HG02678 (cell line): Measurements from ENCODE around the gene NTRK3.
"Not testable (repeated sequence)": the region's sequence is repeated elsewhere in the genome, so short reads cannot be mapped to it uniquely, and the experiment has no call there.

Experiments used
- ATAC-seq: cut with Tn5 transposase; IDR thresholded peaks from one replicate; pipeline ENCODE4 v1.9.1; 2021; ENCODE audit warnings: mild to moderate bottlenecking, moderate library complexity; ENCODE audit not compliant: unreplicated experiment

Gene NTRK3

DNA sequence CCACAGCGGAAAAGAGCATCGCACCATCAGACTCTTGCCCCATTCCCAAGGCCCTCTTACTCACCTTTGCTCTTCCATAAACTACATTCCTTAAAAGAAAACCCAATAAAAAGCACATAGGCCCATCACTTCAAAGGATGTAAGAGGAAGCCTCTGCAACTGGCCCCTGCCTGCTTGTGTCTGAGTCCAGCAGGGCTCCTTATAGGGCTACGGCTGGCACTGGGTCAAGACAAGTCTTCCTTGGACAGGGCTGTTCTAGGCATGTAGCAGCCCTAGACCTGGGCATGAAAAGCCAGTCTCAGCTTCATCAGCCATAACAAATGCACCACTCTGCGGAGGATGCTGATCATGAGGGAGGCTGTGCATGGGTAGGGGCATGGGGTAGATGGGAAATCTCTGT, 218.3 kb downstream of the NTRK3 start:
- ATAC-seq, result no peak

DNA sequence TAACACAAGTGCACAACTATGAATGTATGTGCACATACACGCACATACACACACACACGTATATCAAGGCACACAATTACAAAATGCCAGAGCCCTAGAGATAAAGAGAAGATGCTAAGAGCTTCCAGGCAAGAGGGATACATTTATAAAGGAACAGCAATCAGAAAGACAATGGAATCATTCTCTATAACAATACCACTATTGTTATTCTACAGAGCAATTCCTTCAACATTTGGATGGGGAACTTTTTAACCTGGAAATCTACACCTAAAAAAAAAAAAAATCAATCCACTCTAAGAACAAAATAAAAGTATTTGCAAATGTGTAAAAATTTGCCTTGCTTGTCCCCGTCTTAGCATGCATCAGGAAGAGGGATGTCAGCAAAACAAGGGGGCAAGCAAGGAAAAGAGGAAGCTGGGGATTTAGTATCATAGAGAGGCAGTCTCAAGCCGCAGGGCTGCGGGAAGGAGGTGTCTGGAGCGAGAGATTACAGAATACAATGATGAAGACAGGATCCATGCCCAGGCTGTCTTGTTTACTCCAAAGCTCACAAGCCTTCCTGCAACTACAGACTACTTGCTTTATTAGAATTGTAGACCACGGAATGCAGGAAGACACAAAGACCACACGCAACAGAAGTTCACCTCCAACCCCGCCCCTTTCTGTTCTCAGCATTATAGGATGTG, 220.2 kb downstream of the NTRK3 start:
- ATAC-seq, result no peak

DNA sequence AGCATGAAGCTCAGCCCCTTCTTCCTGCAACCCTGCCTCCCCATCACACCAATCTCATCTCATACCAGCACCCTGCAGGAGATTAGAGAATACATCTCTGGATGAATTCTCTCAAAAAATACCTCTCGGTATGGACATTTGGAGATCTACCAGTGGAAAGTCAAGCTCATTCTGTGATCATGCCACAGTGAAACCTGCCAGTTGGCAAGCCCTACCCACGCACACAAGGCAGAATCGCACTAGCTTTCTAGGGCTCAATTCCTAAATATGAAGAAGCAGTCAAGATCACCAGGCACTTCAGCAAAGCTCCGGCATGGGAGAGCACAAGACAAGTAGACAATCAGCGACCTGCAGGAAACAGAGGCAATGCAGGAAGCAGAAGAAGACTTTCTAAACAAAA, 221.2 kb downstream of the NTRK3 start:
- ATAC-seq, result no peak

DNA sequence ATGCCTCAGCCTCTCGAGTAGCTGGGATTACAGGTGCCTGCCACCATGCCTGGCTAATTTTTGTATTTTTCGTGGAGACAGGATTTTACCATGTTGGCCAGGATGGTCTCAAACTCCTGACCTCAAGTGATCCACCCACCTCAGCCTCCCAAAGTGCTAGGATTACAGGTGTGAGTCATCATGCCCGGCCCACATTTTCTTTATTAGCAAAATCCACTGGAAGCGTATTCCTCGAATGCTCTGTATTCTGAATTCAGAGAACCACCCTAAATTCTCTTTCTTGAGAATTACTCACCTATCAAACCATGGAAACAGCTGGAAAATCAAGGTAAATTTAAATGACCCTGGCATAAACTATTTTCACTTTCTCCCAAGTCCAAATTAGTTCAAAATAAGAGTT, 223.1 kb downstream of the NTRK3 start:
- not testable (repeated sequence) for ATAC-seq

DNA sequence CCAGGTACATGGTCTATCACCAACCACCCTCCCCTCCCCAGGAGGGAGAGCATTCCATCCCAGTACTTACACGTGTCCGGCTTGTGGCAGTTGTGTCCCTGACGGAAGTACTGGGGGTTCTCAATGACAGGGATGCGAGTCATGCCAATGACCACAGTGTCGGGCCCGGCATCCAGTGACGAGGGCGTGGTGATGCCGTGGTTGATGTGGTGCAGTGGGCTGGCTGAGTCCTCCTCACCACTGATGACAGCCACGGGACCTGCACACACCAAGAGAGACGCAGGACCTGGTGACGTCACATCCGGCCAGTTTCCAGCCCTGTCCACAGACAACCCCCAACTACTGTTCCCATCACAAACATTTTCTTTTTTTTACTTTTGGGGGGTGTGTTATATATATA, 223.8 kb downstream of the NTRK3 start:
- no peak for ATAC-seq

DNA sequence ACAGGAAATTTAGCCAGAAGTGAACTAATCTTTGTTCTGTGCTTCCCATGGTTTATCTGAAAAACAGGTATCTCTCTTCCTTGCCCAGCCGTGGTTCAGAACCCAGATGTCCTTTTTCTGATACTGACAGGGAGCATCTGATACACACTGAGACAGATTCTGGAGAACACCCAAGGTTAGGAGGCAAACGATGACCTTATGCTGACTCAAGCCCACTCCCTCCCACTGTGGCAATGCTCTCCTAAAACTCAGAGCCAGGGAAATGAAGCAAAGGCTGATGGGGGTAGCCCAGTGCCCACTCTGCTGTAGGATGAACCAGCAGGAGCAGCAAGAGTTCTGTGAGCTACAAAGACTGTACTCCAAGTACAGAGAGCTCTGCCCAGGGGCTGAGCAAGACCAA, 225.1 kb downstream of the NTRK3 start:
- no peak for ATAC-seq

DNA sequence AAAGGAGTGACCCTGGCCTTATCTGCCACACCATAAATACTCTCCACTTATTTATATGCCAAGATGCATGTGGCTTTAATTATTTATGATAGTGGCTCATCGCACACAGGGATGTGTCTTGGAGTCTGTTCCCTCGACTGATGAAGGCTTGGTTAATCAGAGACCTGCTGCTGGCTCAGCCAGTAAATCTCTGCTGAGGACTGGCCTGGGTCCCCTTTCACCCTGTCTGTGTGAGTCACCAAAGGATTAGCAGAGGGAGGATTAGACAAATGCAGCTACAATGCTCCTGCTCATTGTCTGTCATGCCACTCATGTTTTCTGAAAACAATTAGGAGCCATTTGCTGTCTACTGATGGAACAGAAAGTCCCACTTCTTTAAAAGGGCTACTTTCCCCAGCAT, 226.8 kb downstream of the NTRK3 start:
- ATAC-seq, result no peak

DNA sequence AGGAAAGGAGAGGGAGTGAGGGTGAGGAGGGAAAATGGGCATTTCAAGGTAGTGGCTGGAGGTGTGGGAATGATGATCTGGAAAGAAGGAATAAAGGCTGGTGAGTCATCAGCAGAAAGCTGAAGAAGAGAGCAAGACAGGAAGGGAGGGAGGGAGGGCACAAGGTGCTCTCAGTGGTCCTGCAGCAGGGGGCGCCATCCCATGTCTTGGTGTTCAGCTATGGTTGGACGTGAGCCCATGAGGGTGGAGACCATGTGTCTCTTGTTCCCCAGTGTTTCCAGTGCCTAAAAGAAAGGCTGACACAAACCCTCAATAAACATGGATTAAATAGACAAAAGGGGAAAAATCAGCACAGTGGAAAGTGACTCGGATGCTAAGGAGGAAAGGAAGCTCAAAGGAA, 228.5 kb downstream of the NTRK3 start:
- ATAC-seq, result no peak

DNA sequence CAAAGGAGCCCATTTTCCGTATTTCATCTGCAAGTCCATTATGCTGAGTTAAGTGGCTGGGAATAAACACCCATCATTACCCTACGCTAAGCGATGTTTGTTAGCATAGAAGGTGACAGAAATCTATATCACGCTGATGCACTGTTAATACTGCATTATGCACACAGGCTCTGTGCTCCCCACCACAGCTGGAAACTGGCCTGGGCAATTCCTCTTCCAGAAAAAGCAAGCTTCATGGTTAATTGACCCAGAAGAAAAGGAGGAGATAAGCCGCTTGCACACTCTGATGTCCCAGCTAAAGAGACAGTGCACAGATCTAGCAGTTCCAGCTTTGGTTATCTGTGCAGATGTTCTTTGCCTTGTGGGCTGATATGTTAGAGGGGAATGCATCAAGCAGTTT, 232.6 kb downstream of the NTRK3 start:
- no peak for ATAC-seq

DNA sequence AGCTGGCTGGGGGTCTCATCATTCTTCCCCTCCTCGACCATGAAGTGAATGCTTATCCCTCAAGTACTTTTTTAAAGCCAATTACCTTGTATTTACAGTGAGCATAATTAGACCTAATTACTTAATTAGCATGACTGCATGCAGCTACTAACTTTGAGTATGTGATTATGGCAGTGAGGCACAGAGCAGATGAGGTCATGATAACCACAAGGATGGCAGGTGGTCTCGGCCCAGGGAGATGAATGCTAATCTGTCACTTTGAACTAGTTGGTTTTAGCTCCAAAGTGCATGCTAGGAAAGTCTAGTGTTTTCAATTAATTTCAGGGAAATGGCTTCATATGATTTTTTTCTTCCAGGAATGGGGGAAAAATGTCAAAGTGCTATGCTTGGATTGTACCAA, 233.8 kb downstream of the NTRK3 start:
- no peak for ATAC-seq

DNA sequence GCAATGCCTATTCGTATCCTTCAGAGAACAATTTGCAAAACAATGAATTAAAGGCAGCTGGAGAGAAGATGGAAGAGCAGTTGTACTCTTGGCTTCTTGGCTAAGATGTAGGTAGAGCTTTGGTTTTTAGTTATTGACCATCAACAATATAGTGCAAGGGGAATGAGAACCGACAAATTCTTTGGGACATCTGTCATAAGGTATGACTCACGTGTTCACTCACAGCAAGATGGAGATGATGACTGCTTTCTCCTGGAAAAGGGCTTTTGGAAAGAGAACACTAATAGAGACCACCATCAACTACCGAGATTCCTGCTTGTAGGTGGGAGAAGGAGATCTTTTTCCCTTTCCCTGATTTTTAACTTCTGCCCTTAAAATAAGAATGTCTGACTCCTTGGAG, 234.9 kb downstream of the NTRK3 start:
- ATAC-seq, result no peak

DNA sequence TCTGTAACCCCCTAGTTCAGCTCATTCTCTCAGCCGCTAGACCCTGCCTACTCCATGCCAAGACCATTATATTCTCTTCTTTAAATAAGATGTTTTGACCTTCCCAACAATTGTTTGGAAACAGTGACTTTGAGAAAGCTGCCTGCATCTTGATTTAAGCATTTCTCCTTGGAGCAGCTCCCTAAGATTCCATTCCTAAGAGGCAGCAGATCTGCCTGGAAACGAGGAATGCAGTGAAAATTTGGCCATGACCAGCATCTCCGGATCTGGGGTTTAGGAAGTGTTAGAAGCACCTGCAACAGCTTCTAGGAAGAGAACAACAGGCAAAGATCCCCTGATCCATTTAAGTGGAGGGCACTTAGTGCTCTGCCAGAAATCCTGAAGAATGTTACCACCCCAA, 235.7 kb downstream of the NTRK3 start:
- ATAC-seq, result no peak

DNA sequence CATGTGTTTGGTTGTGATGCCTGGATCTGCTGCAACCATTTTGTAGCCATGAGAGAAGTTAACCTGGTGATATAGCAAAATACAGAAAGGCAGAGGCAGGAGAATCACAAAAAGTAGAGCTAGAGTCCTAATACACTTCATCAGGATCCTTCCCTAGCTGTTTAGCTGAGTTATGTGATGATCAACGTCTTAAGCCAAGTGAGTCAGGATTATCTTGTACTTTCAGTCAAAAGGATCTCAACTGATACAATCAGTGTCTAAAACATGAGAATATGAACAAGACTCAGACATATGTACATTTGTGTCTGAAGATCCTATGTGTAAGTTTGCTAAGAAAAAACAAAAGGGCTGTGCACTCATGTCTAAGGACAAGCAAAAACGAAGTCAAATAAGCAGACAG, 236.9 kb downstream of the NTRK3 start:
- ATAC-seq, result no peak

DNA sequence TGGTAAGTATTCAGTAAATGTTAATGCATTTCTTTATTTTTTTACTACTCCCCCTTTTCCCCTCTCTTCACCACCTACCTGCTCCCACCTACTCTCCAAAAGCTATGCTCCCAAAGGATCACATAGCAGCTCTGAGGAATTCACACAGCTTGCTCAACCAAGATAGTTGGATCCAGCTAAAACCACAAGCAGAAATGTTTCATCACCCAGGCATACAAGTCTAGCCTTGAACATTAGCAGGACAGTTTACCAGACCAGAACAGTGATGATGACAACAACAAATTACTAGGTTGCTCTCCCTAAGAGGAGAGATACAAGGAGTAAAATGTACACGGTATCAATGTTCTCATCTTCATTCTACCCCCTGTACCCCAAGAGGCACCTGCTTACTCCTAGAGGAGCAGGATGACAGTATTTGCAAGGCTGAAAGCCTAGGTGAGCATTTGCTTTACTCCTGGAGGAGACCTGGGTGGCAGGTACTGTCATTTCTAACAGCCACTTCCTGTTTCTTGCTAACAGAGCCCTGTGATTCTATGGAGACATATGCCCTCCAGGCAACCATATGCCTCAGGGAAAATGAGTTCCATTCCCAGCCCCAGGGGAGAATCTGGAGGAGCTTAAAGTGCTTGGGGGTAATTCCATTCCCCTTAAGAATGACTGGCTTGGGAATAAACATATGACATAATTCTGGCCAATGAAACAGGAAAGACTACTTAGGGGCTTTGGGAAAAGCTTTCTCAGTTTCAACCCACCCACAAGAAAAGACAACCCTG, 237.5 kb downstream of the NTRK3 start:
- ATAC-seq, result no peak

DNA sequence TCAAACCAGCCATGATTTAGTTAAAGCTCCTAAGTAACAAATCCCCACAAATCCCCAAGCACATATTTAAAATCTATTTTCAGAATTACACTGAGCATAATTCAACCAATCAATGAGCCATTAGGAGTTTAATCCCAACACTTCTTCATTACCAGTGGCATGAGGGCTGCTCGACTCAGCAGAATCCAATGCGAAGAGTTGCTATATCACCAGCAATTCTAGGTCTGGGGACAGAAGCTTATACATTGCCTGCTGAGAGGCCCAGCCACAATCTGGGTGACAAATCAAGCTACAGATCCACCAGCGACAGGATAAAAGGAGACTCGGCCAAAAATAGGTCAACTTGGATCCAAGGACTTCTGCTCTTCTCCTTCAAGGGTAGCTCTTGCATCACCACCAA, 238.8 kb downstream of the NTRK3 start:
- no peak for ATAC-seq

DNA sequence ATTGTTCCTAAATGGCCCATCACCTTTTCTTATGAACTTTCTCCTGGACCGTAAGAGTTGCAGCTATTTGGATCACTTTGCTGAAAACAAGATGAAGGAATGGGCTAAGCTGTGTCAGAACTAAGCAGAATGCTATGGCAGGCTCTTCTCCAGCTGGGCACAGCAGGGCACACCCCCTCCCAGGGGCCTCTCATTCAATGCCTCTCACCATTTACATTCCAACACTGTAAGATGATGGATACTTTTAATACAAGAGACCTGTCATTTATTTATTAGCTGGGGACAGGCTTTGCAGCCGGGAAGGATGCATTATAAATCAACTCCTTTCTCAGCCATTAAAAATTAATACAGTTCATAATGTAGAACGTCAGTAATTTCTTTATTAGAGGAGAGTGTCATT, 240.1 kb downstream of the NTRK3 start:
- ATAC-seq, result no peak

DNA sequence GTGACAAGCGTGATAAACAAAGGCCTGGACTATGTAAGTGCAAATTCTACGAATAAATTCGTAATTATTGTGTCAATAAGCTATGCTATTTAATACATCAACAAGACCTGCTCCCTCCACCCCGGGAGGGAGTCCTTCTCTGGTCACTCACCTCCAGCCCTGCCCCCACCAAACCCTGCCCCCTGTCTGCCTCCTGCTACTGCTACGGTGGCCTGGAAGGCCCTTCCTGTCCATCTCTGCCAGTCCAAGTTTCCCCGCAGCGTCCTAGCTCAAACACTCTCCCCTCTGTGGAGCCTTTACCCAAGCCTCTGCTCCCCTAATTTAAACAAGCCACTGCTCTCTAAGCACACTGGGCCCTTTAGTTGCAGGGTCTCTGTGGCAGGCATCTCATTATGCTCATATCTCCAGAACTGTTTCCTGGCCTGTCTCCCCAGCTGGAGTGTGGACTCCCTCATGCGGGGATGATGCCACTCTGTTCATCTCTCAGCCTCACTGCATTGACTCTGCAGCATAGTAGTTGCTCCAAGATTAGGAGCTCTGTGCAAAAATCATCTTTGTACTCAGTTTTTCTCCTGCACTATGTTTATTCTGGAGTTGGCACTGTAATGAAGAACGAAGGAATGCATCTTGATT, 241.2 kb downstream of the NTRK3 start:
- no peak for ATAC-seq

DNA sequence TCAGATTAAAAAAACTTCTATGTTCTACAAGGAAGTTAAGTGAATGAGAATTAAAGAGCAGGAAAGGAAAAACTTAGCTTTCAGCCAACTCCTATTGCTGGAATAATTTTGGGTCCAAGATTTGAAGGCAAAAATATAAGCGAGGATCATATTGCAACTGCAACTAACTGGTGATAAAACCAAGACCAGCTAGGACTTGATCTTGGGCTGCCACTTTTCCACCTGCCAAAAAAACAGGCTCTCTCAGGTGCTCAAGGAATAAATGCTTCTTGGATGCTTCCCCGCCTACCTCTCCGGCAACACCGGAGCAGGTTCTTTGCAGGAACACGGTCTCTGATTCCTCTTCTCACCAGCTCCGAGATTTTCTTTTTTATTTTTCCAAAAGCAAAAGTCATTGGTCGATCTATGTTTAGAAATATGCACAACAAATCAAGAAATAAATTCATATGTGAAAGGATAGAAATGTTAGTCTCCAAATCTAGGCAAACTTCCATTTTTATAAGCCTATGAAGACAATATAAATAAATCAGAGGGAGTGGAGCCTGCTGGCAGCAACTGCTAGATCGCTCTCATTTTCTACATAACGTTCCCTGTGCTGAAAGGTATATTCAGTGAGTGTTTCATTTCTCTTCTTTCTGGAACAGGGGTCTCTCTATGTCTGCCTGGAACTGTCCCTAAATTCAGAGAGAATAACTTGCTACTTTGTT, 241.9 kb downstream of the NTRK3 start:
- ATAC-seq, result no peak

DNA sequence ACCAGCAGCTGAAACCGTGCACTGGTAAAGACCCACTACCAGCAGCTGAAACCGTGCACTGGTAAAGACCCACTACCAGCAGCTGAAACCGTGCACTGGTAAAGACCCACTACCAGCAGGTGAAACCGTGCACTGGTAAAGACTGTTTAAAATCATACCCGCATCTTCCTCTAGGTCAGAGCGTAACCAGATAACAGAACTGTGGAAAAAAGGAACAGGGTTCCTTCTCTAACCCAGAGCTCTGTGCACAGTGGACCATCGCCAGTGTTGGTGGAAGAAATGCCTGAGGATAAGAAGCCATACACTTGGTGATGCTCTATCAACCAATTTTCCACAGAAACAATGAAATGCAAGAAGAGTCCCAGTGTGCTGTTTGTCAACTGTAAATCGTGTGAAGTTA, 243.4 kb downstream of the NTRK3 start:
- ATAC-seq, result no peak

DNA sequence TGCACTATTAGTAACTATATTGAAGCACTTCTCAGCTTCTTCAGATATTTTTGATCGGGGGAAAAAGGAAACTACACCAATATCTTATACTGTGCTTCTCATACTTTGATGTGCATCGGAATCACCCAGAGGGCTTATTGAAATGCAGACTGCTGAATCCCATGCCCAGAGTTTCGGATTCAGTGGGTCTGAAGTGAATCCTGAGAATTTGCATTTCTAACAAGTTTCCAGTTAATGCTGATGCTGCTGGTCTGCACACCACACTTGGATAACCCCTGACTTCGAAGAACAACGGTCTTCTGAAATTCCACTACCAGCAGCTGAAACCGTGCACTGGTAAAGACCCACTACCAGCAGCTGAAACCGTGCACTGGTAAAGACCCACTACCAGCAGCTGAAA, 243.9 kb downstream of the NTRK3 start:
- ATAC-seq, result no peak

DNA sequence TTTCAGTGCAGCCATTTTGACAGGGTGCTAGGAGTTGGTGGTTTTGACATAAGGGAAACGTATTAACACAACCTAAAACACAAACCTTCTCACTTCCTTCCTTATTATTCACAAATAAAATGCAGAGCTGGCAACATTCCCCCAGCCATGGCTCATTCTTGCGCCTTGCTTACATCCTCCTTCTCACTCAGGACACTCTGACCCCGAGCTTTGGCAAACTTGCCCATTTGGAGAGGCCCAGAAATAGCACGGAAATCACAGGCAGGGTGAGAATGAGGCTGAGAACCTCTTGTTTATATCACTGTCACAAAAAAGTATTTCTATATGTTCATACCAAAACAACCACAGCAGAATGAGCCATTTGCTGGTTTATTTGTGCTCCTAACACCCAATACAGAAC, 244.3 kb downstream of the NTRK3 start:
- no peak for ATAC-seq

DNA sequence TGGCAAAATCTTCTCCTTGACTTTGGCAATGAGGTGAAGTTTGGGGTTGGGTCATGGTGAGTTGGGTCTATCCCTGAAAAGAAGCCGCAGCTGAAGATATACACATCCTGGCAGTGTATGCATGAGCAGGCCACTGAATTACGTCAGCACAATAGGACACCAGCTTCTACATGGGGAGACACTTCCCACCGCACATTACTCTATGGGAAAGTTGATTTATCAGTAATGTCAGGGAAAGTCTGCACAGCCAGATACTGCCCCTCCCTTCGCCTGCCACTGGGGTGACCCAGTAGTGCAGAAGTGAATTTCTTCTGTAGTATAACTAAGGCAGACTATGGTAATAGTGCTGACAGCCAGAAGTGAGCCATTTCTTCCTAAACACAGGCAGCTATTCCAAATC, 245.0 kb downstream of the NTRK3 start:
- no peak for ATAC-seq
